Lower leg skin (tissue), 4 donors: ENCODE measurements around the gene AMPH. TPM values are rescaled to one million over a fixed set of nuclear protein-coding genes. Genes with fewer than 3 reads are reported as not detected.

ENCODE experiments used
- DNase-seq, 2 donors: peaks; one replicate each; pipeline ENCODE4 v3.0.0-alpha.2; 2019; ENCODE audit warnings: low spot score in 2 of 2
- H3K4me3 ChIP-seq: fragments of 200-600 bp; sonication (generic); 2 replicates; pipeline ENCODE4 v1.5.1; 2017; ENCODE audit warnings: mild to moderate bottlenecking, low read depth; ENCODE audit not compliant: poor library complexity, severe bottlenecking
- CTCF ChIP-seq, 3 donors: fragments of 450-650 bp; IDR thresholded peaks; one replicate each; pipeline ENCODE4 v1.5.1; 2016; ENCODE audit warnings: antibody characterized with exemption in 3 of 3, mild to moderate bottlenecking in 3 of 3, moderate library complexity in 2 of 3
- POLR2A ChIP-seq, 2 donors: fragments of 450-650 bp; IDR thresholded peaks; one replicate each; pipeline ENCODE4 v1.6.1; 2016 to 2017; ENCODE audit warnings: antibody characterized with exemption in 2 of 2, mild to moderate bottlenecking in 1 of 2, moderate library complexity in 1 of 2
- WGBS, 2 donors: methylation state at CpG; one replicate each; pipeline ENCODE4 v1.1.5; 2018; 5-methylcytosine and 5-hydroxymethylcytosine counted together
- intact Hi-C: fragments of 100-400 bp; cut with DNase I; formaldehyde crosslinking; loops from one replicate; pipeline ENCODE4 v1.15.0; 2023; ENCODE audit warnings: low total_unique reads
- total RNA-seq, 4 donors: library from RNA; depleted of rRNA; stranded (reverse); fragments of >200 nt; gene quantifications; one replicate each; pipeline ENCODE4 v1.1.0, GENCODE V29; 2016

The AMPH gene
- total RNA-seq, 4 donors from 2014 or later, result 0.47 to 6.7 (median 3.8) TPM

DNA sequence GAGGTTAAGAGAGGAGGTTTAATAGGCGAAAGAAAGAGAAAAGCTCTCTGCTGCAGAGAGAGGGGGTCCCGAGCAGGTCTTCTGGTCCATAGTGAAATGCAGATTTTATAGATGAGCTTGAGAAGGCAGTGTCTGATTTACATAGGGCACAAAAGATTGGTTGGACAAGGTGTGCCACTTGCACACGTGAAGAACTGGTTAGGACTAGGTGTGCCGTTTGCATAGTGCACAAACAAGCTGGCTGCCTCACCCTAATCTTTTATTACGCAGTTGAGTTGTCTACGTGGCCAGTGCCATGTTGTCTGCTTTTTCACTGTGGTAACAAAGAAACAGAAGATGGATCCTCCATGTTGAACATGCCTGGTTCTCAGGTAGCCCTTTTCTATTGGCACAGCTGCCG is 82.6 kb downstream of the AMPH start:
- no peak for DNase-seq
- H3K4me3 ChIP-seq, result no peak overlapping the region
- TF ChIP-seq POLR2A (IDR thresholded peaks at IDR 0.05), result no peak
- no peak for TF ChIP-seq CTCF (IDR thresholded peaks at IDR 0.05)
- intact Hi-C loops, result no loop called here
- 84 to 89% methylated on average over 7 of the region's 7 CpGs for WGBS, 2 donors

DNA sequence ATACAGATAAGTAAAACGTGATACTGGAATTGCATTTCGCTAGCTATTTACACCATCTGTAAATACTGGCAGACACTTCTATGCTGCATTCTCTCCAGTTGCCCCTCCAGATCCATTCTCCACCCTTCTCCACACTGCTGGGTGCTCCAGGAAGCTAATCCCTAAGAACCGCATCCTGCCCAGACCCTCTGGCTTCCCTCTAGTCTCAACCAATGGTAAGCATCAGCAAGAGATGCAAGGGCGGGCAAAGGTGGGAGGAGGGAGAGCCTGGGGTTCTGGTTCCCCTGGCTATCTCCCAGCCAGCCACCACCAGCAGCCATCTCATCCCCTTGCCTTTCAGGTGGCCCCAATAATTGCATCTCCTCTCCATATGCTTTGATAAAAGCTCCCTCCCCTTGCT is 84.4 kb downstream of the AMPH start:
- TF ChIP-seq POLR2A (IDR thresholded peaks at IDR 0.05) (no peak), CTCF (IDR thresholded peaks at IDR 0.05) (no peak)
- H3K4me3 ChIP-seq, result no peak overlapping the region
- intact Hi-C loops, result no loop called here
- 73 to 81% methylated on average over 4 of the region's 4 CpGs for WGBS, 2 donors
- no peak for DNase-seq

GRCh38 chr7:38545977-38546376 is 85.2 kb downstream of the AMPH start:
- 63 to 76% methylated on average over 3 of the region's 3 CpGs for WGBS, 2 donors
- intact Hi-C loops, result no loop called here
- no peak for DNase-seq

GRCh38 chr7:38542156-38542555 is 89.0 kb downstream of the AMPH start:
- no peak for DNase-seq
- 54 to 64% methylated on average over 2 of the region's 2 CpGs for WGBS, 2 donors
- intact Hi-C loops, result no loop called here
- TF ChIP-seq POLR2A (IDR thresholded peaks at IDR 0.05), result no peak
- TF ChIP-seq CTCF (IDR thresholded peaks at IDR 0.05), result no peak
- H3K4me3 ChIP-seq, result no peak overlapping the region

More at GRCh38 chr7:38545977-38546376, 85.2 kb downstream of the AMPH start:
- TF ChIP-seq POLR2A (IDR thresholded peaks at IDR 0.05) (no peak), CTCF (IDR thresholded peaks at IDR 0.05) (no peak)
- H3K4me3 ChIP-seq, result no peak overlapping the region

DNA sequence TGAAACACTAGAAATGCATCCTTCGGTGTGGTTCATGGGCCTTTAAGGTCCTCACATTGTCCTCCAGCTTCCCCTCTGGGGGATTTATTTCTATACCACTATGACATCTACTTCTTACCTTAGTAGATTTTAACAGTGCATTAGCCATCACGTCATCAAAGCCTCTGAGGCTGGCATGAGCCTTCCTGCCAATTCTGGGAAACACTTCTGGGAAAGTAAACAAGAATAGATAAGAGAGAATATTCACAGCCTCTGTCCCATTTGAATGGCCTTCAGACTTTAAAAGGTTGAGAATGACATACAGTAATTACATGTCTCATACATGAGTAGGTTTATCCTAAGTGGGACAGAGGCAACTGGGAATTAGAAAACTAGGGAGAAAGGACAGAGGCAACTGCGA is 89.7 kb downstream of the AMPH start:
- intact Hi-C loops, result no loop called here
- TF ChIP-seq POLR2A (IDR thresholded peaks at IDR 0.05) (no peak), CTCF (IDR thresholded peaks at IDR 0.05) (no peak)
- no peak overlapping the region for H3K4me3 ChIP-seq
- no peak for DNase-seq
- WGBS, 2 donors, result 74 to 76% methylated on average over 3 of the region's 3 CpGs

DNA sequence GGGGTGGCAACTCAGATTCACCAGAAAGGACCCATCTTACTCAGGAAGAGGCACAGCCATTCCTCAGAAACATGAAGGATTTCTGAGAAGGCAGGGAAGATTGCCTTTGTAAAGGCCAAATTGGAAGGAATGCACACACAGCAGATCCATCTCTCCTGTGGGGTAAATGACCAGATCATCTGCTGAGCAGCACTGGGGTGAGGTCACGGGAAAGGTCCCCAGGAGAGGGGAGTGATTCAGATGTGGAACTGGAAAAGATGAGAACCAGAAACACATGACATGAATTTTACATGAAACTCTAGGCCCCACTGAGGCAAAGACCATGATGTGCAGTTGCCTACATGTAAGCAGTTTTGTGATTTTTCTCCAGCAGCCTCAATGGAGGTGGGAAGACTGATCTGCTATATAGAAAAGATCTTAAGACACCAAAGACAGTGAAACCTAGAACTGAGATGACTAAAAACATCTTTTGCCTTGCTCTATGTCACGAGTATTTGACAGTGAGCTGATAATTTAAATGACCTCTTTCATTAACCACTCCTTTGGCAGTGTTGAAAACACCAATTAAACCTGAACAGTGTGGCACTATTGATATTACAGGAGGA is 91.6 kb downstream of the AMPH start:
- no peak for DNase-seq
- no peak overlapping the region for H3K4me3 ChIP-seq
- TF ChIP-seq CTCF (IDR thresholded peaks at IDR 0.05), result no peak
- TF ChIP-seq POLR2A (IDR thresholded peaks at IDR 0.05), result no peak
- intact Hi-C loops, result no loop called here
- 75 to 81% methylated on average over 2 of the region's 2 CpGs for WGBS, 2 donors
